Measurements from ENCODE around the gene DAPK1.

The DAPK1 gene

DNA sequence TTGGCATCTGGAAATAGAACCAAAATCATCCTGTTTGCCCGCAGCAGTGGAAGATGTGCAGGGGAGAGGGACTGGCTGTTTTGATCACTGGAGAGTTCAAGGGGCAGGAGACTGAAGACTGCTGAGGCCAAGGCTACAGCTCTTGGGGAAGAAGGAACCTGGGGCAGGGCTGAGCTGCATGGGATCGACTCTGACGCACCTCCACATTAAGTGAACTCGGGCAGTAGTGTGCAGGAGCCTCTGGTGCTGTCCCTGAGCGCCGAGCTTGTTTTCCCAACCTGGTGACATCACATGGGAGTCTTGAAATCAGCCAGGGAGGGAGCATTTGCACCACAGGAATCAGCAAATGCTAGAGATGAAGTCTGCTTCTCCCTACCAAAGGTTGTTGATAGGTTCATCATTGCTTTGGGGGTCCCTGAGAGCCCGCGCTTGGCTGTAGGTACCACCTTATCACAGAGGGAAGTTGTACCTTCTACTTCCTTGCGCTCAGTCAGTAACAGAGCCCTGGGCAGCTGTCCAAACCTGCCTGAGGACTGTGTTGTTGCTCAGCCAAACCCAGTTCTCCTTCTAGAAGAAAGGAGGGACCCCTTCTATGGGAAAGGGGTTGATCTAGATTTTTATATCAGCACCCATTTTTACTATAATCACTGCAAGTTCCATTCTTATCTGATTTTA is 175.9 kb downstream of the DAPK1 start:
- no peak for DNase-seq

DNA sequence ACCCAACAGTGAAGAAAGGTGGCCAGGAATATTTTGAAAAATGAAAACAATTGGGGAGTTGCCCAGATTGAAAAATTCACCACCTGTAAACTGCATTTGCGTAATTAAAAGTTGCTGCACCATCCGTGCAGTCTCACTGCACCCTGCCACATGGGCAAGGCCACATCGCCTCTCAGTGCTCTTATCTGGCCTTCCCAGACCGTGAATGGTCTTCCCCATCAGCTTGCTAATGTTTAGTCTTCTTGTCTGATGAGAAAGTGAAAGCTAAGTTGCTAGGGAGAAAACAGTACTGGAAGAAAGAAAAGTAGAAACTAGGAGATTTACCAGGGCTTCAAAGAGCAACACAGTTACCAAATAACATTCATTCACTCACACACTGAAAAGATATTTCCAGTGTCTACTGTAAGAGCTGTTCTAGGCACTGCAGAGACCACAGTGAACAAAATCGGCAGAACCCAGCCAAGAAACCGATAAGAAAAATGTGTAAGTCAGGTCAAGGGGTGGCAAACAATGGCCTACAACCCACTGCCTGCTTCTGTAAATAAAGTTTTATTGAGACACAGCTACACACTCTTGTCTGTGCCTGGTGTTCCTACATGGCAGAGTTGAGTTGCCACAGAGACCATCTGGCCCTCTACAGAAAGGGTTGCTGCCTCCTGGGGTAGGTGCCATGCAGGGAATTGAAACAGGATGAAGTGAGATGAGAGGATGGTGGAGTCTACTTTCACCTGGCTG is 177.1 kb downstream of the DAPK1 start:
- DNase-seq = no peak

GRCh38 chr9:87675906-87676515 is 178.3 kb downstream of the DAPK1 start:
- DNase-seq = no peak

GRCh38 chr9:87676976-87677775 is 179.5 kb downstream of the DAPK1 start:
- no peak for DNase-seq

DNA sequence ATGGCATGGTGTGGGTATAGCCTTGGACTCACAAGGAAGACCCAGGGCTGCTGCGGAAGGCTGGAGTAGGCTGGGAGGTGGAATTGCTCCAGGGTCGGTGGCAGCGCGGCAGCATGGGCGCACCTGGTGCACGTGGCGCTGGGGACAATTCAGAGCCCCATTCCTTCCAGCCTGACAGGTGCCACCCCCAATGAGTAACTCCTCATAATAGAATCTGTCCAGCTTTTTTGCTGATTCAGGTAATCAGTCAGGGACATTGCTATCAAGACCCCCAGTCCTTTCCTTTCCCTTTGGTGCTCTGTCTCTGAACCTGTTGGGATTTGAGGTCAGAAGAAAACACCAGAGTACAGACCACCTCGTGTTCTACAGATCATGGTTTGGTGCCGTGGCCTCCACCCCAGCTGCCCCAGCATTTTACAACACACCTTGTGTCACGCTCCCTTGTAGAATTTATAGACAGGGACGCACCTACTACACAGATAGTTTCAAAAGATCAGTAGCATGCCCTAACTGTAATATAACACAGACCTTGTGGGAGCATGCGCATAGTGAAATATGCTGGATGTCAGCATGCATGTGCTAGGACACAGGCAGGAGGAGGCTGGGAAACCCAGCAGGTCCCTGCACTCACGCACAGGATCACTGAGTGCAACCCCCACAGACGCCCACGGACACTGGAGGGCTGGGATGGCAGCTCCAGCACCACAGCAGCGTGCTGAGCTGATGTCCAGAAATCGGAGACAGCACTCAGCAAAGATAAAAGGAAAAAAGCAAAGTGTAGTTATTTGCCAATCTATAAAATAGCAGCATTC is 180.3 kb downstream of the DAPK1 start:
- no peak for DNase-seq

GRCh38 chr9:87678650-87679355 is 181.1 kb downstream of the DAPK1 start:
- no peak for DNase-seq

DNA sequence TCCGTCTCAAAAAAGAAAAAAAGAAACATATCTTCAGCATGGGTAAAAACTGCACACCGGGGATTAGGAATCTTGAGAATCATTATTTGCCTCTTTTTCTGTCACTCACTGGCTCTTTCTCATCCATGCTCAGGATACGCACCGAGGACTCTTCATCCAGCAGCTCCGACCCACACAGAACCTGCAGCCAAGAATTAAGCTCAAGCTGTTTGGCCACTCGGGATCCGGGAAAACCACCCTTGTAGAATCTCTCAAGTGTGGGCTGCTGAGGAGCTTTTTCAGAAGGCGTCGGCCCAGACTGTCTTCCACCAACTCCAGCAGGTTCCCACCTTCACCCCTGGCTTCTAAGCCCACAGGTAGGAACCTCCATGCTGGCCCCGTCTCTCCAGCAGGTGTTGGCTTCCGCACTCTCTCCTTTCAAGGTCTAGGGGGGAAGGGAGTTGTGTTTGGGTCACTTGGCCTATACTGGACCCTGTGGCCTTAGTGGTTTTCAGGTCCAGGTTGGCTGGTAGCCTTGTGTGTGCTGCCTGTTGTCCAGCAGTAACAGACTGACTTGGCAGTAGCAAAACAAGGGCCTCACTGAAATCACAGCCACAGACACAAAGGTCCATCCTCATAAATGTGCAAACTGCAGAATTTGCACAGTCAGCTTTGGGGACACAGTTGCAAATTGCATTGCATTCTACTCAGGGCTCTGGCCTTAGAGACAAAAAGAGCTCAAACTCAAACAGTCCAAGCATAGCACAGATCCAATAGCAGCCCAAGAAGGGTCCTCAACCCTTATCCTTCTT is 183.8 kb downstream of the DAPK1 start:
- DNase-seq = no peak

DNA sequence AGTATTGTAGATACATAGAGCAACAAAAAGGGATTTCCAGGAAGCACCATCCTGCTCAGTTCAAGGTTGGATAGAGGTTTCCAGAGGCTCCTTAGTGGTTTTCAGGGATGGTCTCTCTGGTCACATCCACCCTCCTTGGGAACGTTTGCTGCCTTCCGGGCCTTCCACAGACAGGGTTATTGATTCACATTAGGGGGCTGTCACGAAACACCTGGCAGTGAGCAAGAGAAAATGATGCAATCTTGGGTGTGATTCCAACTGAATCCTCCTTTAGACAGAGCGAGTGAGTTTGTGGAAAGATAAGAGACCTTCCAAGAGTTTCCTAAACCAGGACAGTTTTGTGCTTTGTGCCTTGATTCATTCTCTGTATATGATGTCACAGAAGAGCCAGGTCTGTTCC is 184.4 kb downstream of the DAPK1 start:
- DNase-seq = no peak

GRCh38 chr9:87682618-87683017 is 185.0 kb downstream of the DAPK1 start:
- no peak for DNase-seq

DNA sequence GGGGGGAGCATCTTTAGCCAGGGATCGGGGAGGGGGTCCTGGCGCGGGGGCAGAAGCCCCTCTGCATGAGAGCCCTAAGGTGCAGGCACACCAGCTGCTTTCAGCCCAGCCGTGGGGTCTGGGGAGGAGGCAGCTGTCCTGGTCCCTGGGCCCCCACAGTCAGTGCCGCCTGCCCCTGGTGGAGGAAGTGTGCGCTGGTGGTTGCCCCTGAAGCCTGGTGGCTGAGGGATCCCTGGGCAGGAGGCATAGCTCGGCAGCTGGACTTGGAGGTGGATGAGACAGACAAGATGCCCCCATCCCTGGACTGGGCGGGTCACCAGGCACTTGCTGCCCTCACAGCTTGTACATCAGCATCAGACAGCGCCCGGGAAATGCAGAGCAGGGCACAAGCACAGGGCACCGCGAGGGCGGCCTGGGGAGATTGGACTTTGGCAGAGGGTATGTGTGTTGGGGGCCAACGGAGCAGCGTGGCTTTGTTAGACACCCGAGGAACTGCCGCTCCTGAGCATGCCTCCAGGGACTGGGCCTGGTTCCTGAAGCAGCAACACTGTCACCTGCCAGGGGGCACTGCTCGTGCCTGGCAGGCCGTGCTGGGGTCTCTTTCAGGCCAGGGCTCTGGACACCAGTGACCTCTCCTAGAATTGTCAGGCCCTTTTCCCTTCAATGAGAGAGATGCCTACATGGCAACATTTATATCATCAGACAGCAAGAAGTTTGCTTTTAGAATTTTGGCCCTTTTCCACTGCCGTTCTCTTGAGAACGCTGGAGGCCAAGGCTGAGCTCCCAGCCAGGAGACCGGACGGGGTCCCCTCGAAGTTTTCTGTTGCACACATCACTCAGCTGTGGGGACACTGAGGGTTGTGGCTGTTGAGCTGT is 186.3 kb downstream of the DAPK1 start:
- no peak for DNase-seq

- DNase-seq = no peak
These were observed 187.1 kb downstream of the DAPK1 start for GRCh38 chr9:87684627-87685219.

- no peak for DNase-seq
These were observed 187.8 kb downstream of the DAPK1 start for GRCh38 chr9:87685441-87685840.

- DNase-seq = no peak
These were observed 188.3 kb downstream of the DAPK1 start for GRCh38 chr9:87685871-87686519.

GRCh38 chr9:87686520-87687090 is 188.9 kb downstream of the DAPK1 start:
- no peak for DNase-seq

GRCh38 chr9:87687207-87687606 is 189.5 kb downstream of the DAPK1 start:
- no peak for DNase-seq

DNA sequence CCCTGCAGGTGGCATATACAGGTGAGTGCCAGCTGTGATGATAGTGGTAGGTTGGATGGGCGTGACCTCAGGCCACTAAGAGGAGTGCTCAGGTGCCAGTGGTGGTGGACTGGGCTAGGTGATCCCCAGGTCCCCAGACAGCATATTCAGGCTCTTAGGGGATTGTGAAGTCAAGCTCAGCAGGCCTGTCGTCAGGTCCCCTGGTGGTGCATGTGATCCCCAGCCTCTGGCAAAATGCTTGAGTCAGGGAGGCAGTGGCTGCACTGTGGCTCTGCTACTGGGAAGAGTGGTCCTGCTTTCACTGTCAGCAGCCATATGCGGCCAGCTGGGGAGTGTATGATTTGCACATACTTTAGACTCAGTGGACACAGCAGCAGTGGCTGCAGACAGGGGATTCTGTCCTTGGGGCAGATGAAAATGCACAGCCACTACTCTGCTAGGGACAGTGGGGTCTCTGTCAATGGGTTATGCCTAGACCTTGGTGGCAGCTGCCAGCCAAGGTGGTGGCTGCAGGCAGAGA is 196.6 kb downstream of the DAPK1 start:
- no peak for DNase-seq

- no peak for DNase-seq
These were observed 197.9 kb downstream of the DAPK1 start for GRCh38 chr9:87695523-87695922.

DNA sequence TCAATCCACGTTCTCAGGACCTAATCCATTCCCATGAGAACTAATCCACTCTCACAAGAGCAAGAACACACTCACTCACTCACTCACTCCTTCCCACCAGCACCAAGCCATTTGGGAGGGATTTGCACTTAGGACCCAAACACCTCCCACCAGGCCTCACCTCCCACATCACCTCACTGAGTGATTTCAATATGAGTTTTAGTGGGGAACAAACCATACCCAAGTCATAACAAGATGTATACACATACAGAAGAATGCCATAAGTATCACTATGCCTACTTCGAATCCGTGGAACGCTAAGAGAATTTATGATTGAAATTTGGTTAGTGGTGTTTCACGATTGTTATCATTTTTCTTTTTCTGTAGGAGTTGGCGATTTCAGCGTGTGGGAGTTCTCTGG is 199.0 kb downstream of the DAPK1 start:
- no peak for DNase-seq

Measured in NCI-H446 treated with DMSO at 0.1 percent for 48 hours (cell line).